Common myeloid progenitor, CD34-positive (primary cell): ENCODE measurements around the gene ANXA6.

Source experiments
- CTCF ChIA-PET: fragments of 350-600 bp; sonication (Branson Sonifier 250); formaldehyde crosslinking; loops from one replicate; lab custom pipeline; 2021; ENCODE audit warnings: antibody characterized with exemption; lab: Charles Lee
- POLR2A ChIA-PET: fragments of 350-600 bp; sonication (Branson Sonifier 250); formaldehyde crosslinking; loops from one replicate; lab custom pipeline; 2021; ENCODE audit warnings: antibody characterized with exemption; lab: Charles Lee
- DNase-seq, 3 donors: peaks; one replicate each; pipeline versions ENCODE4 v3.0.0 to v3.0.0-alpha.2; 2013
- H3K27ac ChIP-seq, 2 experiments: 1 replicate in 1 of 2; 2 replicates in 1 of 2; pipeline ENCODE4 v1.7.0; 2013; ENCODE audit warnings: inconsistent platforms in 2 of 2, low read length in 2 of 2, mild to moderate bottlenecking in 2 of 2, low read depth in 1 of 2, moderate library complexity in 1 of 2; ENCODE audit not compliant: severe bottlenecking in 2 of 2, insufficient read depth in 1 of 2, poor library complexity in 1 of 2
- H3K27me3 ChIP-seq, 5 experiments: replicated peaks in 2 of 5; 1 replicate in 3 of 5; 2 replicates in 2 of 5; pipeline versions ENCODE4 v1.6.1 to v1.7.0; 2013; ENCODE audit warnings: low read length in 4 of 5, mild to moderate bottlenecking in 2 of 5, moderate library complexity in 2 of 5, inconsistent platforms in 1 of 5; ENCODE audit not compliant: insufficient read depth in 5 of 5, control insufficient read depth in 4 of 5
- H3K36me3 ChIP-seq, 4 experiments: 1 replicate in 2 of 4; 2 replicates in 2 of 4; pipeline versions ENCODE4 v1.6.1 to v1.7.0; 2013; ENCODE audit warnings: low read length in 3 of 4, control low read depth in 1 of 4, mild to moderate bottlenecking in 1 of 4; ENCODE audit not compliant: control insufficient read depth in 4 of 4, insufficient read depth in 4 of 4
- H3K4me1 ChIP-seq, 4 experiments: 1 replicate in 3 of 4; 2 replicates in 1 of 4; pipeline versions ENCODE4 v1.6.1 to v1.7.1; 2013; ENCODE audit warnings: low read length in 3 of 4, mild to moderate bottlenecking in 3 of 4, control low read depth in 1 of 4, inconsistent platforms in 1 of 4, moderate library complexity in 1 of 4; ENCODE audit not compliant: control insufficient read depth in 4 of 4, insufficient read depth in 4 of 4; ENCODE audit errors: control extremely low read depth in 1 of 4
- H3K4me3 ChIP-seq, 7 experiments: 1 replicate in 4 of 7; 2 replicates in 3 of 7; pipeline versions ENCODE4 v1.5.1 to v1.7.0; 2013; ENCODE audit warnings: mild to moderate bottlenecking in 7 of 7, low read length in 6 of 7, moderate library complexity in 6 of 7, inconsistent platforms in 2 of 7, low read depth in 2 of 7, control low read depth in 1 of 7; ENCODE audit not compliant: insufficient read depth in 4 of 7, control insufficient read depth in 1 of 7; ENCODE audit errors: extremely low read depth in 1 of 7
- H3K9me3 ChIP-seq, 5 experiments: 1 replicate in 4 of 5; 2 replicates in 1 of 5; pipeline versions ENCODE4 v1.6.1 to v1.7.1; 2013; ENCODE audit warnings: low read length in 4 of 5, mild to moderate bottlenecking in 2 of 5, inconsistent platforms in 1 of 5, low read depth in 1 of 5, moderate library complexity in 1 of 5; ENCODE audit not compliant: control insufficient read depth in 4 of 5, insufficient read depth in 2 of 5; ENCODE audit errors: control extremely low read depth in 1 of 5
- WGBS: methylation state at CpG from one replicate; pipeline ENCODE4 v1.1.5; 2013; ENCODE audit not compliant: insufficient coverage; 5-methylcytosine and 5-hydroxymethylcytosine counted together

The ANXA6 gene

DNA sequence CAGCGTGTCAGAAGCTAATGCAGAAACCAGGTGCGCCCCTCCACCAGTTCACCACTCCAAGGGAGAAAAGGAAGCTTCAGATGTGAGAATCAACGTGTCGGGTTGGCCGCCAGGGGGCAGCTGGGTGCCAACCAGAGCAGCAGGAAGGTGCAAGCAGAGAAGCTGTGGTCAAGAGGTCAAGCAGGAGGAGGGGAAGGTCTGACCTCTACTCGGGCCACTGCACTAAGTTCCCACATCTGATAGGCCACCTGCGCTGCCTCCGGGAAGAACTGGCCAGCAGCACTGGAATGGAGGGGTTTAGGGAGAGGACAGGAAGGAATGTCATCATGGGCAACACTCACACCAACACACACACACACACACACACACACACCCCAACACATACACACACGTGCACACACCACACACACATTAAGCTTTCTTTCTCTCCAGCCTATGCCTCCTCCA is 31.4 kb downstream of the ANXA6 start:
- ChIA-PET CTCF (interaction anchor here (0.5 to 49.9 kb wide), 31 partner anchors 10 to 619 kb away, joined by 3 to 1757 read pairs (median 4); partner anchors contain the start of genes ANXA6, CCDC69 and TNIP1), POLR2A (interaction anchor here (0.6 to 1.4 kb wide), 2 partner anchors 38 to 50 kb away, joined by 3 to 5 read pairs; no protein-coding TSS in a partner anchor)
- peaks cover 0 to 21% (median 11%) of the 10 kb centered on the region in 4 experiments for H3K4me1 ChIP-seq
- no peaks in the 10 kb centered on the region for H3K27me3 ChIP-seq
- peak overlapping the region in 1 of 2 experiments; percentile 2 for H3K27ac ChIP-seq
- DNase-seq = peak; percentile 50 to 67 (median 58)
- WGBS = 17% methylated on average over 7 of the region's 9 CpGs
- H3K9me3 ChIP-seq = no peaks in the 10 kb centered on the region
- H3K36me3 ChIP-seq = peaks cover 27 to 83% (median 66%) of the 10 kb centered on the region in 4 experiments
- no peak overlapping the region for H3K4me3 ChIP-seq

DNA sequence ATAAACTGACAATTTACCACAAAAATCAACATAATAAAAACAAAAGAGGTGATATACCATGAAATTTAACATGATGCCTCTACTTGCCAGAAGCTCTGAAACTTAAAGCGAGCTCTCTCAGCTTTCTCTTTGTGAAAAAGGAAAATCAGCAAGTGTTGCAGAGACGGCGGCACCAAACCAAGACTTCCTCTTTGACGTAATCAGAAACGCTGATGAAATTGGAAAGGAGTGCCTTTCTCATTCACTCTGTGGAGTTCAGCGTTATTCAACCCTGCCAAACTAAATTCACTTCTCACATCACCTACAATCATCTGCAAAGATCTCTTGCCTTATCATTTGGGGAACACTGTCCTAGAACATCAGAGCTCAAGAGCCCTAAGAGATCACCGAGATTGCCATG is 32.2 kb downstream of the ANXA6 start:
- 43% methylated on average over 6 of the region's 7 CpGs for WGBS

DNA sequence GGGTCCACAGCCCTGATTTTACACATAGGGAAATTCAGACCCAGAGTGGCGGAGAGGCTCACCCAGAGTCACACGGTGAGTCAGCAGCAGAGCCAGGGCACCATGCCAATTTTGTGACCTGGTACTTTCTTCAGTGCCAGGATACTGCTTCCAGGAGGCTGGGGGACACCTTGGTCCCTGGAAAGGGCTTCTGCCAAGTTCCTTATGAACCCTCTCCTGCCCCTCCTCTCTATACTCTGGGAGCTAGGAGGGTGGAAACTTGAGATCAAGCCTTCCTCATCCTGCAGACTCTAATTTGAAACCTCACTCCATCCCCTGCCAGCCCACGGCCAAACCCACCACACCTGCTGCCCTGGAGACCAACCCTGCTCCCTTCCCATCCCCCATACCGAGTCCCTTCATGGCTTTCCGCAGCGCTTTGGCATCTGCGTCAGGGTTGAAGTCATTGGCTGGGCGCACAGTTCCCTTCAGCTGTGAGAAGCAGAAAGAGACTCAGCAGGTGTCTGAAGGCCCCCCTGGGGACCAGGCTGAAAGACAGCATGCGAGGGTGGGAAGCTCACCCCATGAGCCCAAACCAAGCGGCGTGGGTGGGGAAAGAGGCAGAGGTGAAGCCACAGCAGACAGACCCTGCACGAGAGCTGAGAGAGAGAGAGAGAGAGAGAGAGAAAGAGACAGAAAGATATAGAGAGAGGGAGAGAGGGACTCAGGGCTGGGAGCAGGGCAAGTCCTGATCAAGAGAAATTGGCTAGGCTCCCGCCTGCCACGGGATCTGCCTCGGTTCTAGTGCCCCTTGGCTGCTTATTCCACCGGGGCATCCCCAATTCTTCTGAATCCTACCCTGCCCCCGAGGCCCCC is 33.5 kb downstream of the ANXA6 start:
- Histone ChIP-seq H3K27ac (peak overlapping the region in 1 of 2 experiments; percentile 46), H3K36me3 (peaks cover 24 to 82% (median 62%) of the 10 kb centered on the region in 4 experiments), H3K27me3 (no peaks in the 10 kb centered on the region), H3K4me3 (no peak overlapping the region), H3K9me3 (no peaks in the 10 kb centered on the region), H3K4me1 (peaks cover 0 to 21% (median 11%) of the 10 kb centered on the region in 4 experiments)
- WGBS = 79% methylated on average over 9 of the region's 17 CpGs
- CTCF ChIA-PET = interaction anchor here (0.8 to 49.9 kb wide), 7 partner anchors 11 to 114 kb away, joined by 4 to 1757 read pairs (median 58); partner anchors contain the start of genes ANXA6 and TNIP1
- peak in 2 of 3 donors; percentile 44 to 71 for DNase-seq
- POLR2A ChIA-PET = interaction anchor here (0.7 kb wide), 1 partner anchor 18 kb away, joined by 3 read pairs; no protein-coding TSS in a partner anchor

More for the DNA sequence above, 32.2 kb downstream of the ANXA6 start:
- Histone ChIP-seq H3K36me3 (peaks cover 28 to 82% (median 64%) of the 10 kb centered on the region in 4 experiments), H3K27me3 (no peaks in the 10 kb centered on the region), H3K4me1 (peaks cover 0 to 21% (median 11%) of the 10 kb centered on the region in 4 experiments), H3K4me3 (peak overlapping the region in 1 of 7 experiments; percentile 15), H3K9me3 (no peaks in the 10 kb centered on the region), H3K27ac (peak overlapping the region in 1 of 2 experiments; percentile 2)
- CTCF ChIA-PET = interaction anchor here (0.7 to 49.9 kb wide), 30 partner anchors 11 to 527 kb away, joined by 3 to 1757 read pairs (median 4); partner anchors contain the start of genes ANXA6, CCDC69 and TNIP1
- DNase-seq = peak; percentile 34 to 63 (median 63)
- POLR2A ChIA-PET = interaction anchor here (0.6 to 1.4 kb wide), 3 partner anchors 14 to 50 kb away, joined by 3 to 5 read pairs (median 3); no protein-coding TSS in a partner anchor

DNA sequence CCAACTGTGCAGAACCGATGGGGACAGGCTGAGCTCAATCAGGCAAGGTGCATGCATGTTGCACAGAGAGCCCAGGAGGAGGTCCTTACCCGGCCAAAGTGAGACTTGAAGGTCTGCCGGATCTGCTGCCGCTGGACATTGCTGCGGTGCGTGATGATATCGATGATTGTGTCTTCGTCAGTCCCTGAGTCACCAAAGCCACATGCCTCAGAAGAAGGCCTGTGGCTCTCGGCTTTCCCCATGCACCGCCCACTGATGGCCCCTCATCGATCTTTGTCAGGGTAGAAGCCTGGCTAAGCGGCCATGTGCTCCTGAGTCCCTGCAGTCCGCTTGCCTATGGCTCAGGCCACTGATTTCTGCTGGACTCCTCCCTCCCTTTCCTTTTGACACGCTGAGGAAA is 34.8 kb downstream of the ANXA6 start:
- Histone ChIP-seq H3K4me1 (peaks cover 0 to 21% (median 11%) of the 10 kb centered on the region in 4 experiments), H3K36me3 (peaks cover 21 to 78% (median 55%) of the 10 kb centered on the region in 4 experiments), H3K9me3 (no peaks in the 10 kb centered on the region), H3K27ac (no peak overlapping the region), H3K4me3 (no peak overlapping the region), H3K27me3 (no peaks in the 10 kb centered on the region)
- ChIA-PET CTCF (interaction anchor here (1.0 to 49.9 kb wide), 5 partner anchors 9 to 54 kb away, joined by 3 to 1757 read pairs (median 81); partner anchors contain the start of genes ANXA6 and TNIP1), POLR2A (no interaction called here)
- 99% methylated on average over 10 of the region's 14 CpGs for WGBS
- DNase-seq = no peak

DNA sequence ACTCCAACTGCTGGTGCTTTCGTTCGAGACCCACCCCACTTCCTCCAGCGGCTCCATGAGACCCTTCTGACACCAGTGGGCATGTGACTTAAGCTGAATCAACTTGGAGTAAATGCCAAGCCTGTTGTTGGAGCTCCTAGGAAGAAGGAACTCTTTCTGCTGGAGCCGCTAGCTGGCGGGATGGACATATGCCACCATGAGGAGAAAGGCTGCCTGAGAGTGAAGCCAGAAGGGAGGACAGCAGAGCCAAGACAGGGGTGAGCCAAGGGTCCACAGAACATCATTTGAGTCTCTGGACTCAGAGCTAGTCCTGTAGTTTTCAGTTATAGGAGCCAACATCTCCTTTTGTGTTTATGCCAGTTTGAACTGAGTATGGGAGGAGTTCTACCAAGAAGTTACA is 35.9 kb downstream of the ANXA6 start:
- DNase-seq = no peak
- H3K4me1 ChIP-seq = peaks cover 0 to 21% (median 11%) of the 10 kb centered on the region in 4 experiments
- no peak overlapping the region for H3K27ac ChIP-seq
- H3K4me3 ChIP-seq = no peak overlapping the region
- H3K36me3 ChIP-seq = peaks cover 26 to 78% (median 61%) of the 10 kb centered on the region in 4 experiments
- H3K27me3 ChIP-seq = no peaks in the 10 kb centered on the region
- ChIA-PET POLR2A (interaction anchor here (0.6 kb wide), 1 partner anchor 46 kb away, joined by 3 read pairs; no protein-coding TSS in a partner anchor), CTCF (interaction anchor here (0.7 to 49.9 kb wide), 6 partner anchors 8 to 117 kb away, joined by 3 to 1757 read pairs (median 44); partner anchors contain the start of genes ANXA6 and TNIP1)
- WGBS = 94% methylated on average over 5 of the region's 5 CpGs
- no peaks in the 10 kb centered on the region for H3K9me3 ChIP-seq

DNA sequence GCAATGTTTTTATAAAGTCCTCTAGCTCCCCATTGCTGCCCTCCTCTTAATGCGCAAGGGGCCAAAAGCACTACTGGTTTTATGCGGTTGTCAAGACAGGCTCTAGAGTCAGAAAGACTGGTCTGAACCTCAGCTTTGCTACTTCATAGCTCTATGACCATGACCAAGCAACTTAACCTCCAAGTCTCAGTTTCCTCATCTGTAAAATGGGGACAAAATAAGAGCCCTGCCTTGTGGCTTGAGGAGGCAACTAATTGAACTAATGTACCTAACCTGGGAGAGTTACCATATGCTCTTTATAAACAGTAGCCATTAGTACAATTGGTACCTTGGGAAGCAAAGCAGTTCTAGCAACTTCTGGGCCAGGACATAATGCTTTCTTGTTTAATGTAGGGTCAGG is 36.5 kb downstream of the ANXA6 start:
- no peaks in the 10 kb centered on the region for H3K9me3 ChIP-seq

More for the DNA sequence above, 36.5 kb downstream of the ANXA6 start:
- ChIA-PET POLR2A (interaction anchor here (0.6 kb wide), 1 partner anchor 46 kb away, joined by 3 read pairs; no protein-coding TSS in a partner anchor), CTCF (interaction anchor here (1.1 to 49.9 kb wide), 5 partner anchors 8 to 118 kb away, joined by 3 to 1757 read pairs (median 81); partner anchors contain the start of gene TNIP1)
- H3K36me3 ChIP-seq = peaks cover 28 to 82% (median 64%) of the 10 kb centered on the region in 4 experiments
- no peak overlapping the region for H3K27ac ChIP-seq
- no peak for DNase-seq
- H3K27me3 ChIP-seq = no peaks in the 10 kb centered on the region
- H3K4me1 ChIP-seq = peaks cover 0 to 17% (median 11%) of the 10 kb centered on the region in 4 experiments
- H3K4me3 ChIP-seq = no peak overlapping the region
- WGBS = 100% methylated on average over 1 of the region's 2 CpGs
